H1 (cell line): ENCODE measurements around the gene SLC39A11. TPM values are rescaled to one million over a fixed set of nuclear protein-coding genes. Genes with fewer than 3 reads are reported as not detected.

Experiments used
- CTCF ChIA-PET: fragments of 300-600 bp; sonication (Branson Sonifier 250); formaldehyde crosslinking; loops from one replicate; lab custom pipeline; 2021; ENCODE audit not compliant: partially characterized antibody; lab: Charles Lee
- POLR2A ChIA-PET: fragments of 300-600 bp; sonication (Branson Sonifier 250); formaldehyde crosslinking; loops from one replicate; lab custom pipeline; 2021; ENCODE audit warnings: inconsistent platforms; ENCODE audit not compliant: partially characterized antibody; lab: Charles Lee
- DNase-seq, 2 experiments: peaks; one replicate each; pipeline versions ENCODE4 v3.0.0 to v3.0.0-alpha.2; 2010 to 2022; ENCODE audit warnings: low spot score in 2 of 2, low read depth in 1 of 2, mixed read lengths in 1 of 2
- FAIRE-seq: peaks from 2 replicates; lab custom pipeline; 2011; peaks lifted over from hg19 to GRCh38; lab: Jason Lieb, UNC
- H2AFZ ChIP-seq: 2 replicates; pipeline ENCODE4 v1.8.1; 2012; ENCODE audit warnings: low read length, inconsistent platforms
- H2AK5ac ChIP-seq: 2 replicates; pipeline ENCODE4 v1.6.1; 2013; ENCODE audit warnings: low read depth, low read length
- H2BK120ac ChIP-seq: replicated peaks from 2 replicates; pipeline ENCODE3; 2013; ENCODE audit warnings: low read depth, low read length, inconsistent platforms
- H2BK12ac ChIP-seq: 2 replicates; pipeline ENCODE4 v1.6.1; 2013; ENCODE audit warnings: low read depth, low read length
- H2BK15ac ChIP-seq: 2 replicates; pipeline ENCODE4 v1.6.1; 2013; ENCODE audit warnings: low read length
- H2BK20ac ChIP-seq: 2 replicates; pipeline ENCODE4 v1.6.1; 2013; ENCODE audit warnings: low read length
- H2BK5ac ChIP-seq: 2 replicates; pipeline ENCODE4 v1.6.1; 2013; ENCODE audit warnings: low read depth, low read length
- H3K14ac ChIP-seq: 2 replicates; pipeline ENCODE4 v1.6.1; 2013; ENCODE audit warnings: inconsistent platforms; ENCODE audit not compliant: insufficient read length
- H3K18ac ChIP-seq: 2 replicates; pipeline ENCODE4 v1.6.1; 2013; ENCODE audit warnings: low read length; ENCODE audit errors: extremely low read depth
- H3K23ac ChIP-seq: 2 replicates; pipeline ENCODE4 v1.6.1; 2013; ENCODE audit warnings: inconsistent platforms; ENCODE audit not compliant: insufficient read length
- H3K23me2 ChIP-seq: 2 replicates; pipeline ENCODE4 v1.6.1; 2013; ENCODE audit warnings: low read depth, low read length
- H3K27ac ChIP-seq: 2 replicates; pipeline ENCODE4 v1.6.1; 2011; ENCODE audit warnings: low read depth, low read length, inconsistent platforms
- H3K27me3 ChIP-seq, 4 experiments: replicated peaks in 1 of 4; 1 replicate in 1 of 4; 2 replicates in 3 of 4; pipeline versions ENCODE4 v1.6.1 to v1.8.1; 2011 to 2013; ENCODE audit warnings: low read length in 3 of 4, mild to moderate bottlenecking in 3 of 4, inconsistent platforms in 2 of 4, mixed read lengths in 2 of 4, moderate library complexity in 1 of 4; ENCODE audit not compliant: control insufficient read depth in 3 of 4, insufficient read depth in 3 of 4; ENCODE audit errors: extremely low read depth in 1 of 4
- H3K36me3 ChIP-seq, 4 experiments: 2 replicates each; pipeline versions ENCODE4 v1.6.1 to v1.8.1; 2011 to 2013; ENCODE audit warnings: mild to moderate bottlenecking in 4 of 4, low read length in 3 of 4, moderate library complexity in 2 of 4, control low read depth in 1 of 4, inconsistent platforms in 1 of 4; ENCODE audit not compliant: insufficient read depth in 4 of 4, control insufficient read depth in 2 of 4
- H3K4ac ChIP-seq: replicated peaks from 2 replicates; pipeline ENCODE3; 2013; ENCODE audit warnings: low read length, low read depth, mixed read lengths, inconsistent platforms; ENCODE audit not compliant: insufficient read length
- H3K4me1 ChIP-seq, 4 experiments: replicated peaks in 1 of 4; 1 replicate in 1 of 4; 2 replicates in 3 of 4; pipeline versions ENCODE4 v1.6.1 to v1.8.1; 2011 to 2013; ENCODE audit warnings: low read length in 3 of 4, inconsistent platforms in 2 of 4, mixed read lengths in 1 of 4; ENCODE audit not compliant: insufficient read depth in 4 of 4, control insufficient read depth in 3 of 4
- H3K4me2 ChIP-seq, 2 experiments: 2 replicates each; pipeline versions ENCODE4 v1.6.1 to v1.8.1; 2011 to 2013; ENCODE audit warnings: low read depth in 2 of 2, low read length in 2 of 2, control low read depth in 1 of 2, inconsistent platforms in 1 of 2, mild to moderate bottlenecking in 1 of 2; ENCODE audit not compliant: insufficient read depth in 1 of 2
- H3K4me3 ChIP-seq, 4 experiments: fragments of 200-600, 300-600 bp in 1 of 4; sonication (generic), shearing (Covaris generic), sonication (Bioruptor Twin) in 1 of 4; 2 replicates each; pipeline versions ENCODE4 v1.5.1 to v1.8.1; 2011 to 2016; ENCODE audit warnings: low read length in 4 of 4, low read depth in 3 of 4, control low read depth in 2 of 4, inconsistent platforms in 2 of 4, mild to moderate bottlenecking in 2 of 4, mixed read lengths in 1 of 4, moderate library complexity in 1 of 4; ENCODE audit not compliant: insufficient read depth in 2 of 4; ENCODE audit errors: extremely low read depth in 1 of 4
- H3K56ac ChIP-seq: replicated peaks from 2 replicates; pipeline ENCODE3; 2013; ENCODE audit warnings: low read depth, mild to moderate bottlenecking, mixed read lengths, low read length, inconsistent platforms; ENCODE audit not compliant: insufficient read length
- H3K79me1 ChIP-seq: 2 replicates; pipeline ENCODE4 v1.6.1; 2013; ENCODE audit warnings: low read depth, low read length, control low read depth
- H3K79me2 ChIP-seq, 2 experiments: 2 replicates each; pipeline versions ENCODE4 v1.6.1 to v1.8.1; 2012 to 2013; ENCODE audit warnings: low read length in 2 of 2, mild to moderate bottlenecking in 2 of 2, inconsistent platforms in 1 of 2; ENCODE audit not compliant: insufficient read depth in 2 of 2, control insufficient read depth in 1 of 2
- H3K9ac ChIP-seq, 4 experiments: replicated peaks in 1 of 4; 1 replicate in 1 of 4; 2 replicates in 3 of 4; pipeline versions ENCODE4 v1.6.1 to v1.8.1; 2011 to 2013; ENCODE audit warnings: low read depth in 3 of 4, low read length in 3 of 4, control low read depth in 2 of 4, mild to moderate bottlenecking in 2 of 4, moderate library complexity in 2 of 4, inconsistent platforms in 1 of 4; ENCODE audit errors: extremely low read depth in 1 of 4
- H3K9me3 ChIP-seq, 2 experiments: 2 replicates each; pipeline versions ENCODE4 v1.6.1 to v1.8.1; 2012 to 2013; ENCODE audit warnings: mild to moderate bottlenecking in 2 of 2, moderate library complexity in 2 of 2, control low read depth in 1 of 2, inconsistent platforms in 1 of 2, low read depth in 1 of 2, low read length in 1 of 2, mixed read lengths in 1 of 2; ENCODE audit not compliant: insufficient read depth in 2 of 2
- H4K20me1 ChIP-seq, 2 experiments: replicated peaks in 1 of 2; 2 replicates each; pipeline versions ENCODE3 to v1.8.1; 2011 to 2013; ENCODE audit warnings: inconsistent platforms in 2 of 2, low read length in 2 of 2, mild to moderate bottlenecking in 1 of 2; ENCODE audit not compliant: insufficient read depth in 2 of 2, control insufficient read depth in 1 of 2
- H4K5ac ChIP-seq: 2 replicates; pipeline ENCODE4 v1.6.1; 2013; ENCODE audit warnings: low read length, low read depth, mixed read lengths, inconsistent platforms; ENCODE audit not compliant: insufficient read length
- H4K8ac ChIP-seq: 2 replicates; pipeline ENCODE4 v1.8.0; 2013; ENCODE audit warnings: mild to moderate bottlenecking, moderate library complexity, low read length, inconsistent platforms; ENCODE audit not compliant: insufficient read depth; ENCODE audit errors: extremely low read depth
- H4K91ac ChIP-seq: replicated peaks from 2 replicates; pipeline ENCODE3; 2013; ENCODE audit warnings: low read length, mixed read lengths, inconsistent platforms; ENCODE audit not compliant: insufficient read length
- ASH2L ChIP-seq: fragments of 200-600, 300-600 bp; sonication (generic); IDR thresholded peaks from one replicate; pipeline ENCODE4 v1.7.1; 2017; ENCODE audit warnings: low read length
- ATF2 ChIP-seq: IDR thresholded peaks from 2 replicates; pipeline ENCODE4 v1.6.1; 2012; ENCODE audit warnings: low read length, inconsistent platforms
- BACH1 ChIP-seq: IDR thresholded peaks from 2 replicates; pipeline ENCODE4 v1.6.1; 2012; ENCODE audit warnings: low read length, improper control_type of control experiment
- CHD2 ChIP-seq: IDR thresholded peaks from 2 replicates; pipeline ENCODE4 v1.6.1; 2012; ENCODE audit warnings: low read length, improper control_type of control experiment
- CTCF ChIP-seq, 3 experiments: IDR thresholded peaks; 1 replicate in 2 of 3; 2 replicates in 1 of 3; pipeline versions ENCODE4 v1.5.1 to v1.6.1; 2011; ENCODE audit warnings: low read length in 3 of 3, mild to moderate bottlenecking in 3 of 3, inconsistent platforms in 2 of 3, low read depth in 1 of 3, moderate library complexity in 1 of 3; ENCODE audit not compliant: insufficient read depth in 1 of 3; ENCODE audit errors: control extremely low read depth in 1 of 3
- EGR1 ChIP-seq: IDR thresholded peaks from 2 replicates; pipeline ENCODE4 v1.6.1; 2011; ENCODE audit warnings: low read depth, low read length, borderline replicate concordance
- EP300 ChIP-seq, 2 experiments: IDR thresholded peaks; 1 replicate in 1 of 2; 2 replicates in 1 of 2; pipeline ENCODE4 v1.6.1; 2011 to 2012; ENCODE audit warnings: low read depth in 2 of 2, low read length in 2 of 2, mild to moderate bottlenecking in 2 of 2, borderline replicate concordance in 1 of 2, inconsistent platforms in 1 of 2, moderate library complexity in 1 of 2
- HDAC2 ChIP-seq, 2 experiments: fragments of 300-600 bp in 1 of 2; sonication (generic) in 1 of 2; IDR thresholded peaks; 2 replicates each; pipeline ENCODE4 v1.6.1; 2011 to 2012; ENCODE audit warnings: low read depth in 2 of 2, low read length in 2 of 2, mild to moderate bottlenecking in 2 of 2, moderate library complexity in 2 of 2, borderline replicate concordance in 1 of 2, inconsistent platforms in 1 of 2
- JUND ChIP-seq: IDR thresholded peaks from 2 replicates; pipeline ENCODE4 v1.6.1; 2011; ENCODE audit warnings: mild to moderate bottlenecking, improper control_type of control experiment, low read length
- SUZ12 ChIP-seq: fragments of 200-600 bp; sonication (generic); IDR thresholded peaks from 2 replicates; pipeline ENCODE4 v1.6.1; 2012; ENCODE audit warnings: mild to moderate bottlenecking, inconsistent platforms, low read length, moderate library complexity, mixed read lengths
- WGBS, 2 experiments: shearing (Covaris generic) in 1 of 2; methylation state at CpG; one replicate each; pipeline versions ENCODE4 v1.1.6 to v1.1.7; 2013 to 2015; ENCODE audit warnings: low lambda C conversion rate in 2 of 2, mixed read lengths in 2 of 2, inconsistent platforms in 1 of 2, low coverage in 1 of 2, missing lambda C conversion rate in 1 of 2; ENCODE audit not compliant: insufficient replicate concordance in 2 of 2, insufficient coverage in 1 of 2, insufficient read length in 1 of 2; ENCODE audit errors: extremely low coverage in 1 of 2, missing lambda C conversion rate in 1 of 2; 5-methylcytosine and 5-hydroxymethylcytosine counted together
- polyA plus RNA-seq, 7 experiments: library from polyadenylated mRNA; depleted of rRNA in 3 of 7; stranded (reverse) in 5 of 7; unstranded in 2 of 7; fragments of >200 nt in 5 of 7; fragments of 200-250 nt in 2 of 7; gene quantifications; 1 replicate in 5 of 7; 2 replicates in 1 of 7; 4 replicates in 1 of 7; pipeline versions ENCODE4 v1.2.1 to v1.2.3, GENCODE V29; 2011 to 2013; ENCODE audit warnings: missing spikeins in 2 of 7, mixed read lengths in 2 of 7
- total RNA-seq: library from RNA; stranded (reverse); fragmentation: NEBNext Ultra II Directional; extraction: Animal tissue kit (Norgen Biotek cat#: 25700); gene quantifications from 2 replicates; pipeline ENCODE4 v1.2.1, GENCODE V29; 2021

Gene SLC39A11
- total and polyA plus RNA-seq, 2 of the 8 experiments (the other 6 are each of a cell fraction or from before 2014, with no cell fraction given): 12.2 to 19.6 TPM

GRCh38 chr17:72749119-72749572, 343.3 kb downstream of the SLC39A11 start:
- no peak overlapping the region for H2AFZ ChIP-seq
- H3K4me2 ChIP-seq: no peak overlapping the region
- H4K8ac ChIP-seq: no peak overlapping the region
- H2BK5ac ChIP-seq: no peak overlapping the region
- no peak overlapping the region for H2BK120ac ChIP-seq
- H3K23me2 ChIP-seq: no peaks in the 10 kb centered on the region
- CTCF ChIA-PET: interaction anchor here (1.0 to 1.3 kb wide), 2 partner anchors 24 to 237 kb away, joined by 3 to 5 read pairs; no protein-coding TSS in a partner anchor
- no peak overlapping the region for H2BK15ac ChIP-seq
- H3K9ac ChIP-seq: no peak overlapping the region
- 91% methylated on average over 6 of the region's 6 CpGs; no CpG with 5 or more reads in 1 of the 2 experiments for WGBS, 2 experiments
- no peak overlapping the region for H3K27ac ChIP-seq
- DNase-seq: no peak
- no peak overlapping the region for H3K4ac ChIP-seq
- no peaks in the 10 kb centered on the region for H3K79me1 ChIP-seq
- H3K4me1 ChIP-seq: no peaks in the 10 kb centered on the region
- no peak overlapping the region for H2BK12ac ChIP-seq
- H3K4me3 ChIP-seq: no peak overlapping the region
- no peak overlapping the region for H3K56ac ChIP-seq
- no peak overlapping the region for H2BK20ac ChIP-seq
- no peaks in the 10 kb centered on the region for H3K36me3 ChIP-seq
- H2AK5ac ChIP-seq: no peak overlapping the region
- no peaks in the 10 kb centered on the region for H3K27me3 ChIP-seq
- H3K18ac ChIP-seq: no peak overlapping the region
- no peaks in the 10 kb centered on the region for H3K79me2 ChIP-seq
- no peak for FAIRE-seq
- H4K91ac ChIP-seq: no peak overlapping the region
- no peak overlapping the region for H4K5ac ChIP-seq
- H3K23ac ChIP-seq: no peak overlapping the region
- no peaks in the 10 kb centered on the region for H3K9me3 ChIP-seq
- no peaks in the 10 kb centered on the region for H4K20me1 ChIP-seq
- H3K14ac ChIP-seq: no peak overlapping the region
- POLR2A ChIA-PET: no interaction called here
- TF ChIP-seq ASH2L (no peak), HDAC2 (IDR thresholded peaks at IDR 0.05; ENCODE audit: borderline replicate concordance in 1 of 2, low read depth in 2 of 2, low read length in 2 of 2) (no peak), CTCF (IDR thresholded peaks at IDR 0.05; ENCODE audit: control extremely low read depth in 1 of 3, insufficient read depth in 1 of 3, low read depth in 1 of 3, low read length in 3 of 3) (no peak), BACH1 (no peak), JUND (no peak), EP300 (IDR thresholded peaks at IDR 0.05; ENCODE audit: borderline replicate concordance in 1 of 2, low read depth in 2 of 2, low read length in 2 of 2) (no peak), ATF2 (no peak), EGR1 (no peak), SUZ12 (no peak), CHD2 (no peak)
